PC-3 (cell line): ENCODE results near the gene STIM1.

ENCODE experiments used
- CTCF ChIP-seq: fragments of 300-600 bp; sonication (generic); conservative IDR thresholded peaks from 2 replicates; pipeline ENCODE4 v1.5.1; 2017; ENCODE audit warnings: antibody characterized with exemption, low read depth, mild to moderate bottlenecking, low read length
- EZH2 ChIP-seq: fragments of 300-600 bp; sonication (generic); IDR thresholded peaks from one replicate; pipeline ENCODE4 v1.6.1; 2017; ENCODE audit warnings: antibody characterized with exemption, mild to moderate bottlenecking, low read length; ENCODE audit not compliant: unreplicated experiment

DNA sequence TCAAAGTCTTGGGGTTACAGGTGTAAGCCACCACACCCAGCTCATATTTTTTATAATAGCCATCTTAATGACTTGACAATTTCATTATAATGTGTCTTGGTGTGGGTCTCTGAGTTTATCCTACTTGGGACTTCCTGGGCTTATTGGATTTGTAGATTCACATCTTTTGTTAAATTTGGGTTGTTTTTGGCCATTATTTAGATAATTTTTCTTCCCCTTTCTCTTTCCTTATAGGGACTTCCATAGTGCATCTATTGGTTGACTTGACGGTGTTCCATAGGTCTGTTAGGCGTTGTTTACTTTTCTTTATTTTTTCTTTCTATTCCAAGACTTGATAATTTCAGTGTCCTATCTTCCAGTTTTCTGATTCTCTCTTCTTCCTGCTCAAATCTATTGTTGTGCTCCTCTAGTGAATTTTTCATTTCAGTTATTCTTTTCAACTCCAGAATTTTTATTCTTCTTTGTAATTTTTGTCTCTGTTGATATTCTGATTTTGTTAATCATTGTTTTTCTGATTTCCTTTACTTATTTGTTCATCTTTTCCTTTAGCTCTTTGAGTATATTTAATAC, 284.7 kb downstream of the STIM1 start:
- TF ChIP-seq CTCF (no peak), EZH2 (no peak)
